LNCaP clone FGC (cell line): ENCODE measurements around the gene FBXO28.

Experiments used
- DNase-seq: peaks from one replicate; pipeline ENCODE4 v3.0.0-alpha.2; 2011; ENCODE audit warnings: low read depth
- H3K4me3 ChIP-seq: 2 replicates; pipeline ENCODE4 v1.5.1; 2011; ENCODE audit warnings: mild to moderate bottlenecking, low read depth, low read length, control low read depth
- CTCF ChIP-seq: IDR thresholded peaks from 2 replicates; pipeline ENCODE4 v1.5.1; 2012; ENCODE audit warnings: mild to moderate bottlenecking; ENCODE audit not compliant: control insufficient read depth, insufficient read depth; ENCODE audit errors: extremely low read depth

Gene FBXO28

DNA sequence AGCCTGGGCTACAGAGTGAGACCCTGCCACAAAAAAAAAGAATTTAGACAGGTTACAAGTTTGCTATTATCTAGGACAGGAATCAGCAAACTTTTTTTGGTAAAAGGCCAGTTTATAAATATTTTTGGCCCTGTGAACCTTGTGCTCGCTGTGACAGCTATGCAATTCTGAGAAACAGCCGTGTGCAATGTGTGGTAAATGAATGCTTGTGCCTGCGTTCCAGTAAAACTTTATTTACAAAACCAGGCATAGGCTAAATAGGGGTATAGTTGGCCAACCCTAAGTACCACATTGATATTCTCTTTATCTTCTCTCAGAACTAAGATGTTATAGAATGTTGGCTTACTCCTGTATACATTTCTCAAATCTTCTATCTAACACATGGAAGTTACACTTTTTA is 24.3 kb downstream of the FBXO28 start:
- no peak overlapping the region for H3K4me3 ChIP-seq
- no peak for TF ChIP-seq CTCF
- DNase-seq = no peak

DNA sequence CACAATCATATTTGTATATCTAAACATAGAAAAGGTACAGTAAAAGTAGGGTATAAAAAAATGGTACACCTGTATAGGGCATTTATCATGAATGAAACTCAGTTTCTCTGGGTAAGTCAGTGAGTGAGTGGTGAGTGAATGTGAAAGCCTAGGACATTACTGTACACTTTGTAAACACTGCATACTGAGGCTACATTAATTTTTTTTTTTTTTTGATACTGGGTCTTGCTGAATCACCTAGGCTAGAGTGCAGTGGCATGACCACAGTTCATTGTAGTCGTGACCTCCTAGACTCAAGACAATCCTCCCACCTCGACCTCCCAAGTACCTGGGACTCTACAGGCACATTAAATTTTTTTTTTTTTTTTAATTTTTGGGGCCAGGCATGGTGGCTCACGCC is 27.8 kb downstream of the FBXO28 start:
- TF ChIP-seq CTCF = no peak
- no peak overlapping the region for H3K4me3 ChIP-seq
- DNase-seq = no peak

DNA sequence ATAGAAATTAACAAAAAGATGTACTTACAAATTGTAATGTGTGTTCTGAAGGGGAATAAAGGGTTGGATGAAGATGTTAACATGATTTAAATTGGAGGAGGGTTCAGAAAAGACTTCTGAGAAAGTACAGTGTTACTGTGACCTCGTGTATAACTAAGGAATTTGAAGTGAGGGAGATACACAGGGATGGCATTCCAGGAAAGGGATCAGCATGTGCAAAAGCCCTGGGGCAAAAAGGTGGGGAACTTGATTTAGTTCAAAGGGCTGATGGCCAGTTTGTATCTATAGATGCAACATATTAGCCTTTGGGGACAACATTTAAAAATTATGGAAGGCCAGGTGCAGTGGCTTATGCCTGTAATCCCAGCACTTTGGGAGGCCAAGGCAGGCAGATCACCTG is 35.8 kb downstream of the FBXO28 start:
- no peak for DNase-seq
- H3K4me3 ChIP-seq = no peak overlapping the region
- no peak for TF ChIP-seq CTCF

DNA sequence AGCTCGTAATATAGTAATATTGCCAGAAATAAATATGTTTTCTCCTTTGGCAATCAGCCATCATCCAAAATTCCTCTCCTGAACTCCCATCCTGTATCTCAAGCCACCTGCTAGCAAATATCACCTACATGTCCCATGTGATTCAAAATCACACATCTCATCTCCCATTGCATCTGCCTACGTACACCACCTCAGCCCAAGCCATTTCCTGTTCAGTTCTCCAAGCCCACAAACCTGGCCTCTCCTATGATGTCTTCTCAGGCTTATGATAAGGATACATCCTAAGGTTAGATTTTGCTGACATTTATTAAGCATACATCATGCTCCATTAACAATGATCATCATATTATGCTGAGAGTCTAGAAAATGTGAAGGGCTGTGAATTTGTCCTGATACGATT is 37.2 kb downstream of the FBXO28 start:
- no peak for TF ChIP-seq CTCF
- DNase-seq = no peak
- no peak overlapping the region for H3K4me3 ChIP-seq

GRCh38 chr1:224157316-224157715 is 43.4 kb downstream of the FBXO28 start:
- no peak overlapping the region for H3K4me3 ChIP-seq
- DNase-seq = no peak
- no peak for TF ChIP-seq CTCF

- TF ChIP-seq CTCF = no peak
- no peak for DNase-seq
- H3K4me3 ChIP-seq = no peak overlapping the region
Measured at GRCh38 chr1:224159541-224159940, 45.6 kb downstream of the FBXO28 start.

DNA sequence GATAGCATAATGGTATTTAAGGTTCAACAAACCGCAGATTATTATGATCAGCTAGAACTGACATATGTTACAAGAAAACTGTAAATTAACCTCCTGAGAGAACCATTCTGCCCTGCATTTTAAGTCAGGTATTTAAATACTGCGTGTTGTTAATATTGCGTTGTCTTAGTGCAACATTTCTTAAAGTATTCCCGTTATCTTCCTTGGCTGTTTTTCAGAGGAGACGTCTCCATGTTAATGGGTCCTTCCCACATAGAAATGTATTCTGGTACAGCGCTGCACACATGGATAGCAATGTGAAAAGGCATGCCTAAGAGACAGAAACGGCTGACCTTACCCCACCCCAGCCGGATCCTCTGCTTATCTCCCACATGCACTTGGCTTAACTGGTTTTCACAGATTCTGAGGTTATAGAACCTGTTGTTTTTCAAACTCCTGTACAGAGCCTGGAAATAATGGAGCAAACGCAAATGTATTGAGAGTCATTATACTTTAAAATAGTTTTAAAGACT is 46.3 kb downstream of the FBXO28 start:
- no peak for DNase-seq
- no peak overlapping the region for H3K4me3 ChIP-seq
- no peak for TF ChIP-seq CTCF
